Osteocyte (in vitro differentiated cells): Measurements from ENCODE around the gene TTC4. TPM values are rescaled to one million over a fixed set of nuclear protein-coding genes. Genes with fewer than 3 reads are reported as not detected.
"Not testable (repeated sequence)": the region's sequence is repeated elsewhere in the genome, so short reads cannot be mapped to it uniquely, and the experiment has no call there.

ENCODE experiments used
- DNase-seq: peaks from one replicate; pipeline ENCODE4 v3.0.0; 2021; ENCODE audit warnings: mixed read lengths; ENCODE audit not compliant: unreplicated experiment; ENCODE audit errors: extremely low spot score
- H3K27ac Mint-ChIP-seq: one replicate; pipeline ENCODE4 v1.8.0; 2021; ENCODE audit warnings: mild to moderate bottlenecking, mixed read lengths; ENCODE audit not compliant: unreplicated experiment
- H3K27me3 Mint-ChIP-seq: one replicate; pipeline ENCODE4 v1.8.0; 2021; ENCODE audit warnings: mixed read lengths; ENCODE audit not compliant: unreplicated experiment
- H3K36me3 Mint-ChIP-seq: one replicate; pipeline ENCODE4 v1.8.0; 2021; ENCODE audit warnings: mixed read lengths; ENCODE audit not compliant: unreplicated experiment
- H3K4me1 Mint-ChIP-seq: one replicate; pipeline ENCODE4 v1.8.0; 2021; ENCODE audit warnings: mixed read lengths; ENCODE audit not compliant: unreplicated experiment
- H3K4me3 Mint-ChIP-seq: one replicate; pipeline ENCODE4 v1.8.0; 2021; ENCODE audit warnings: mild to moderate bottlenecking, moderate library complexity, mixed read lengths; ENCODE audit not compliant: unreplicated experiment
- H3K9me3 Mint-ChIP-seq: one replicate; pipeline ENCODE4 v1.8.0; 2021; ENCODE audit warnings: mixed read lengths; ENCODE audit not compliant: unreplicated experiment
- CTCF ChIP-seq: fragments of 200-600 bp; sonication (generic); IDR thresholded peaks from 2 replicates; pipeline ENCODE4 v1.5.0; 2021; ENCODE audit warnings: antibody characterized with exemption, mild to moderate bottlenecking, moderate library complexity
- total RNA-seq: library from RNA; stranded (reverse); gene quantifications from 2 replicates; pipeline ENCODE4 v1.2.1, GENCODE V29; 2021

Gene TTC4
- total RNA-seq, 1 donor from 2014 or later, result 14.4 TPM

GRCh38 chr1:54768093-54768492 is 52.4 kb downstream of the TTC4 start:
- Mint-ChIP-seq H3K9me3 (no peaks in the 10 kb centered on the region), H3K27ac (no peak overlapping the region), H3K36me3 (no peaks in the 10 kb centered on the region), H3K4me1 (peaks cover 12% of the 10 kb centered on the region), H3K27me3 (peaks cover 14% of the 10 kb centered on the region), H3K4me3 (no peak overlapping the region)
- no peak for DNase-seq
- no peak for TF ChIP-seq CTCF

DNA sequence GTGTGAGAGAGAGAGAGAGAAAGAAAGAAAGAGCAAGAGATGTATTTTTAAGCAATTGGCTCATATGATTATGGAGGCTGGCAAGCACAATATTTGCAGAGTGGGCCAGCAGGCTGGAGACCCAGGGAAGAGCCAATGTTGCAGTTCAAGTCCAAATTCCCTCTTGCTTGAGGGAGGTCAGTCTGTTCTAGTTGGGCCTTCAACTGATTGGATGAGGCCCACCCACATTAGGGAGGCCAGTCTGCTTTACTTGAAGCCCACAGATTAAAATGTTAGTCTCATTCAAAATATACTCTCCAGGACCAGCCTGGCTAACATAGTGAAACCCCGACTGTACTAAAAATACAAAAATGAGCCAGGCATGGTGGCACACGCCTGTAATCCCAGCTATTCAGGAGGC is 57.3 kb downstream of the TTC4 start:
- no peak for DNase-seq
- no peak overlapping the region for H3K4me3 Mint-ChIP-seq
- no peak overlapping the region for H3K27ac Mint-ChIP-seq
- H3K4me1 Mint-ChIP-seq, result no peaks in the 10 kb centered on the region
- H3K9me3 Mint-ChIP-seq, result no peaks in the 10 kb centered on the region
- no peaks in the 10 kb centered on the region for H3K36me3 Mint-ChIP-seq
- TF ChIP-seq CTCF, result no peak
- peaks cover 15% of the 10 kb centered on the region for H3K27me3 Mint-ChIP-seq

DNA sequence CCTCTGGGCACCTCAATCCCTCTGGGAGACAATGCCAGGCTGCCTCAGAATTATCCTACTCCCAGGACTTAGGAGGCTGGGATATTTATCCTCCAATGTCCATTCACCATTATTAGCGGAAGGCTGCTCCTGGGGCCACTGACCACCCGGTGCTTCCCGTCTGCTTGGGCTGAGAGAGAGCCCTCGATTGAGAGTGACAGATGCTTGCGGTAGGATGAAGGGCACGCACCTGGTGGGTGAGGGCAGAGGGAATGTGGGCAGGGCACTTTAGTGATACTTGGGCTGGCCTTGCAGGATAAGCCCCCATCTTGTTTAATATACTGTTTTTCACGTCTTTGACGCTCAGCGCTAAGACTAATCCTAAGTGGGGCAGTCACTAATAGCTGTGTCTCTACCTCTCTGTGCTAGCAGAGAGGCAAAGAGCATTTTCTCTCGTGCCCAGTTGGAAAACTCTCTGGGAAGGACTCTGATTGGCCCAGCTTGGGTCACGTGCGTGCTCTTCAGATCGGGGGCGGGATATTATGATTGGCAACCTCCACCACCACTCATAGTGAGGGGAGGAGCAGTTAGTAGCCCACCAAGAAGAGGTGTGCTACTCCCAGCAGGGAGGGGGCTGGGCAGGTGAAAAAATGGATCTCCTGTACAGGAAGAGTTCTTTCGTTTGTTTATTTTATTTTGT is 59.3 kb downstream of the TTC4 start:
- no peak overlapping the region for H3K4me3 Mint-ChIP-seq
- no peaks in the 10 kb centered on the region for H3K4me1 Mint-ChIP-seq
- TF ChIP-seq CTCF, result no peak
- H3K27me3 Mint-ChIP-seq, result peaks cover 14% of the 10 kb centered on the region
- no peaks in the 10 kb centered on the region for H3K36me3 Mint-ChIP-seq
- H3K27ac Mint-ChIP-seq, result no peak overlapping the region
- no peaks in the 10 kb centered on the region for H3K9me3 Mint-ChIP-seq
- no peak for DNase-seq

DNA sequence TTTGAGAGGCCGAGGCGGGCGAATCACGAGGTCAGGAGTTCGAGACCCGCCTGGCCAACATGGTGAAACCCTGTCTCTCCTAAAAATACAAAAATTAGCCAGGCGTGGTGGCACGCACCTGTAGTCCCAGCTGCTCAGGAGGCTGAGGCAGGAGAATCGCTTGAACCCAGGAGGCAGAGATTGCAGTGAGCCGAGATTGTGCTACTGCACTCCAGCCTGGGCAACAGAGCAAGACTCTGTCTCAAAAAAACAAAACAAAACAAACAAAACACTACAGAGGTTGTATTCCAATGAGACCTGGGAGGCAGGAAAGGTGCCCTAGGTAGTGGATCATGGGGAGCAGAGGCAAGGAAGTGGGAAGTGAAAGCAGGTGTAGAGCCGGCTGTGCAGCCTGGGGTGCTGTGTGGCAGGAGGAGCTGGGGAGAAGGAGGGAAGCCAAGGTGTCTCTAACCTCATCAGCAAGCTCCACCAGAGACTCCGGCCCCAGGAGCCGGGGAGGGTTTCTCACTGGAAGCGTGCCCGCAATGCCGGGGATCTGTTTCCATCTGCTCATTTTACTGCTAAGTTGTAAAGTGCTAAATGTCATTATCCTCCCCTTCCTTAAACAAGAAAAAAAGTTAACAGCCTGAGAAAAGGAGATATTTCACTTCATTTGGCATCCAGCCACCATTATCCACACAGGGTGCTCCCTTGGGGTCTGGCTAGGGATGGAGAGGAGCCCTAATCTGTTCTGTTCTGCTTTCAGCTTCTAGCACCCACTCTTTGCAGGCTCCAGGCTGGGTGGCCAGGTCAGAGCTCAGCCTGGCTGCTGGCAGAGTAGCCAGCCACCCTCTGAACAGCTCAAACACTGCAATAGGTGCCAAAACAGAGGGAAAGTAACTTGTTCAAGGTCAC is 60.4 kb downstream of the TTC4 start:
- not testable (repeated sequence) for H3K9me3 Mint-ChIP-seq, H3K36me3 Mint-ChIP-seq, H3K27ac Mint-ChIP-seq, H3K4me3 Mint-ChIP-seq, H3K4me1 Mint-ChIP-seq, DNase-seq
- H3K27me3 Mint-ChIP-seq, result peaks cover 14% of the 10 kb centered on the region

DNA sequence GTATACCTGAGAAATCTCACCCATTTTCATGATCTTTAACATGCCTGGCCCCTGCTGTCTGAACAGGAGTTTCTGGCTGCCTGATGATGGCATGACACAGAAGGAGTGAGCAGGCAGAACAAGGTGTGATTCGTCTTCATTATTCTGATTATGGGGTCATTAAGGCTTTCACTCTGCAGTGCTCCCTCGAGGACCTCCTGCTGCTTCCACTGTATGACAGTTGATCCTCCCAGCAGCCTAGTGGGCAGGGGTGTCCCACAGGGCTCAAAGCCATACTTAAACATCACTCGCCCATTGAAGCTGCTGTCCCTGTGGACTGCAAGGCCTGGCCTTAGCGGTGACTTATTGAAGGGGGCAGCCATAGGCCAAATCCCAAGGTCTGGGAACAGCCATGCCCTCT is 61.4 kb downstream of the TTC4 start:
- no peaks in the 10 kb centered on the region for H3K36me3 Mint-ChIP-seq
- no peak for DNase-seq
- TF ChIP-seq CTCF, result no peak
- no peak overlapping the region for H3K27ac Mint-ChIP-seq
- peaks cover 15% of the 10 kb centered on the region for H3K27me3 Mint-ChIP-seq
- H3K4me1 Mint-ChIP-seq, result no peaks in the 10 kb centered on the region
- no peak overlapping the region for H3K4me3 Mint-ChIP-seq
- no peaks in the 10 kb centered on the region for H3K9me3 Mint-ChIP-seq
